ENCODE data around the gene HNRNPH1. TPM values are rescaled to one million over a fixed set of nuclear protein-coding genes. Genes with fewer than 3 reads are reported as not detected.
"Not testable (repeated sequence)": the region's sequence is repeated elsewhere in the genome, so short reads cannot be mapped to it uniquely, and the experiment has no call there.

HNRNPH1 gene
- total RNA-seq, result 100 to 1,000 TPM; 634 to 659 TPM

- intact Hi-C loops (cut with DNase I, micrococcal nuclease), result loop anchor here (1.0 to 10.0 kb wide), 18 partner anchors 55 to 1622 kb away; partner anchors contain the start of genes CANX (in 2 of the 2), MAML1 (in 2 of the 2), CLK4 (in 1 of the 2) and MAPK9 (in 1 of the 2)
- DNase-seq (peak; percentile 99), ATAC-seq (peak; percentile 79)
- POLR2A ChIA-PET, result interaction anchor here (0.6 to 4.5 kb wide), 25 partner anchors 10 to 1470 kb away, joined by 3 to 59 read pairs (median 4); partner anchors contain the start of genes CANX, NHP2 and RUFY1
- peaks cover 37% of the 10 kb centered on the region for H3K4me1 Mint-ChIP-seq
- H3K4me3 Mint-ChIP-seq, result peak within 1 kb of the TSS; percentile 94
- no peaks in the 10 kb centered on the region for H3K27me3 Mint-ChIP-seq
- CTCF ChIA-PET, result interaction anchor here (0.6 to 1.5 kb wide), 11 partner anchors 9 to 998 kb away, joined by 3 to 5 read pairs (median 3); no protein-coding TSS in a partner anchor
- peak within 1 kb of the TSS; percentile 100 for H3K27ac Mint-ChIP-seq
- peaks cover 50% of the 10 kb centered on the region for H3K36me3 Mint-ChIP-seq (ENCODE audit: low read depth)
- H3K9me3 Mint-ChIP-seq (ENCODE audit: low read depth), result no peaks in the 10 kb centered on the region
Measured at GRCh38 chr5:179623003-179623905, at the start of gene HNRNPH1. HNRNPH1 (minus strand) TSS chr5:179623671; CDS start chr5:179623133, 538 bp downstream.

GRCh38 chr5:179668391-179668790 is 44.9 kb upstream of the HNRNPH1 start:
- Mint-ChIP-seq H3K4me1 (no peaks in the 10 kb centered on the region), H3K9me3 (ENCODE audit: low read depth) (no peaks in the 10 kb centered on the region), H3K27me3 (no peaks in the 10 kb centered on the region), H3K36me3 (ENCODE audit: low read depth) (no peaks in the 10 kb centered on the region), H3K4me3 (no peak overlapping the region), H3K27ac (no peak overlapping the region)
- ATAC-seq, result peak; percentile 81
- DNase-seq, result peak; percentile 69
- ChIA-PET CTCF (interaction anchor here (1.1 to 2.4 kb wide), 5 partner anchors 9 to 48 kb away, joined by 3 to 13 read pairs (median 6); partner anchors contain the start of gene CBY3), POLR2A (interaction anchor here (0.6 kb wide), 2 partner anchors 44 to 45 kb away, joined by 3 to 5 read pairs; partner anchors contain the start of gene HNRNPH1)
- intact Hi-C loops (cut with DNase I, micrococcal nuclease), result no loop called here

GRCh38 chr5:179661647-179662046 is 38.2 kb upstream of the HNRNPH1 start:
- POLR2A ChIA-PET; H3K4me1 Mint-ChIP-seq; CTCF ChIA-PET; H3K4me3 Mint-ChIP-seq; H3K9me3 Mint-ChIP-seq (ENCODE audit: low read depth); intact Hi-C loops (cut with DNase I, micrococcal nuclease); H3K27me3 Mint-ChIP-seq; H3K36me3 Mint-ChIP-seq (ENCODE audit: low read depth); H3K27ac Mint-ChIP-seq; DNase-seq; ATAC-seq: not testable (repeated sequence)

- H3K9me3 Mint-ChIP-seq (ENCODE audit: low read depth); H3K27me3 Mint-ChIP-seq; H3K36me3 Mint-ChIP-seq (ENCODE audit: low read depth); H3K4me1 Mint-ChIP-seq; DNase-seq; POLR2A ChIA-PET; ATAC-seq: not testable (repeated sequence)
- intact Hi-C loops (cut with DNase I, micrococcal nuclease), result loop anchor here in 1 of 2 experiments (2.0 kb wide), 3 partner anchors 20 to 138 kb away; partner anchors contain the start of gene MAML1
- Mint-ChIP-seq H3K27ac (peak overlapping the region; percentile 63), H3K4me3 (peak overlapping the region; percentile 73)
- CTCF ChIA-PET, result interaction anchor here (0.6 kb wide), 1 partner anchor 125 kb away, joined by 3 read pairs; no protein-coding TSS in a partner anchor
Measured at GRCh38 chr5:179658179-179658856, 34.8 kb upstream of the HNRNPH1 start.

GRCh38 chr5:179657302-179658178 is 34.1 kb upstream of the HNRNPH1 start:
- H3K4me3 Mint-ChIP-seq, result not testable (repeated sequence)
- intact Hi-C loops (cut with DNase I, micrococcal nuclease), result loop anchor here in 1 of 2 experiments (2.0 kb wide), 3 partner anchors 19 to 139 kb away; partner anchors contain the start of gene MAML1

GRCh38 chr5:179653135-179653534 is 29.7 kb upstream of the HNRNPH1 start:
- intact Hi-C loops (cut with DNase I, micrococcal nuclease); ATAC-seq; H3K27me3 Mint-ChIP-seq; H3K4me3 Mint-ChIP-seq; H3K9me3 Mint-ChIP-seq (ENCODE audit: low read depth); CTCF ChIA-PET; H3K36me3 Mint-ChIP-seq (ENCODE audit: low read depth); H3K27ac Mint-ChIP-seq; POLR2A ChIA-PET; H3K4me1 Mint-ChIP-seq; DNase-seq: not testable (repeated sequence)

More at GRCh38 chr5:179657302-179658178, 34.1 kb upstream of the HNRNPH1 start:
- ATAC-seq, result peak; percentile 95
- DNase-seq; CTCF ChIA-PET; POLR2A ChIA-PET; H3K36me3 Mint-ChIP-seq (ENCODE audit: low read depth); H3K9me3 Mint-ChIP-seq (ENCODE audit: low read depth); H3K27ac Mint-ChIP-seq; H3K4me1 Mint-ChIP-seq; H3K27me3 Mint-ChIP-seq: not testable (repeated sequence)

GRCh38 chr5:179650245-179650644 is 26.8 kb upstream of the HNRNPH1 start:
- intact Hi-C loops (cut with DNase I, micrococcal nuclease); H3K4me3 Mint-ChIP-seq; H3K36me3 Mint-ChIP-seq (ENCODE audit: low read depth); CTCF ChIA-PET; H3K9me3 Mint-ChIP-seq (ENCODE audit: low read depth); DNase-seq; H3K27me3 Mint-ChIP-seq; ATAC-seq; POLR2A ChIA-PET; H3K27ac Mint-ChIP-seq; H3K4me1 Mint-ChIP-seq: not testable (repeated sequence)

- H3K27ac Mint-ChIP-seq; H3K27me3 Mint-ChIP-seq; H3K4me1 Mint-ChIP-seq; H3K9me3 Mint-ChIP-seq (ENCODE audit: low read depth); CTCF ChIA-PET; H3K36me3 Mint-ChIP-seq (ENCODE audit: low read depth); DNase-seq; ATAC-seq; intact Hi-C loops (cut with DNase I, micrococcal nuclease); H3K4me3 Mint-ChIP-seq; POLR2A ChIA-PET: not testable (repeated sequence)
Measured at GRCh38 chr5:179649166-179649703, 25.8 kb upstream of the HNRNPH1 start.

GRCh38 chr5:179648410-179648809 is 24.9 kb upstream of the HNRNPH1 start:
- ATAC-seq, result no peak
- no peaks in the 10 kb centered on the region for H3K9me3 Mint-ChIP-seq (ENCODE audit: low read depth)
- no peaks in the 10 kb centered on the region for H3K36me3 Mint-ChIP-seq (ENCODE audit: low read depth)
- H3K4me3 Mint-ChIP-seq, result no peak overlapping the region
- no peak overlapping the region for H3K27ac Mint-ChIP-seq
- H3K4me1 Mint-ChIP-seq, result no peaks in the 10 kb centered on the region
- no peak for DNase-seq
- ChIA-PET CTCF (no interaction called here), POLR2A (no interaction called here)
- intact Hi-C loops (cut with DNase I, micrococcal nuclease), result no loop called here
- no peaks in the 10 kb centered on the region for H3K27me3 Mint-ChIP-seq

GRCh38 chr5:179644766-179645165 is 21.3 kb upstream of the HNRNPH1 start:
- H3K9me3 Mint-ChIP-seq (ENCODE audit: low read depth); POLR2A ChIA-PET; H3K27me3 Mint-ChIP-seq; H3K4me1 Mint-ChIP-seq; CTCF ChIA-PET; intact Hi-C loops (cut with DNase I, micrococcal nuclease); H3K4me3 Mint-ChIP-seq; H3K27ac Mint-ChIP-seq; H3K36me3 Mint-ChIP-seq (ENCODE audit: low read depth); DNase-seq; ATAC-seq: not testable (repeated sequence)
